Forelimb muscle (tissue), 1 donor: Measurements from ENCODE around the gene GABBR2. TPM values are rescaled to one million over a fixed set of nuclear protein-coding genes. Genes with fewer than 3 reads are reported as not detected.
A peak's percentile ranks its signal among the peaks of the same experiment; 100 is the strongest.

Experiments used
- DNase-seq: peaks from one replicate; pipeline ENCODE4 v3.0.0-alpha.2; 2013; ENCODE audit warnings: low read depth
- polyA plus RNA-seq: library from polyadenylated mRNA; unstranded; fragments of 120-200 nt; gene quantifications from one replicate; pipeline ENCODE4 v1.2.1, GENCODE V29; 2013; ENCODE audit not compliant: insufficient read length

GABBR2 gene
- polyA plus RNA-seq, 1 donor: 0.82 TPM

GRCh38 chr9:98323051-98323830, 385.5 kb downstream of the GABBR2 start:
- DNase-seq: no peak

DNA sequence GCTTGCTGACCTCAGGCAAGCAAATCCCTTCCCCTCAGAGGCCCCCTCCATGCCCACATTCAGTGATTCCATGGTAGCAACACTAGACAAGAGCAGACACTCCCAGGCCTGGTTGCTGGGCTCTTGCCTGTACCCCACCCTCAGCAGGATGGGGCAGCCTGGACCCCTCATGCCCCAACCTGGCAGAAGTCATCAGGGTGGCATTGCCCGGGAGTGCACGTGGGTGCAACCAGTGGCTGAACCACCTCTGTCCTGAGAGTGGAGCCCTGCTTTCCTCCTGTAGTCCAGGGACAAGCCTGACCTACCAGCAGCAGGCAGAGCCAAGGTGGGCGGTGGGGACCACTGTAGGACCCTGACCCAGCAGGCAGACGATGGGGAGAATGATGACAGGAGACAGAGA, 387.5 kb downstream of the GABBR2 start:
- DNase-seq: no peak

DNA sequence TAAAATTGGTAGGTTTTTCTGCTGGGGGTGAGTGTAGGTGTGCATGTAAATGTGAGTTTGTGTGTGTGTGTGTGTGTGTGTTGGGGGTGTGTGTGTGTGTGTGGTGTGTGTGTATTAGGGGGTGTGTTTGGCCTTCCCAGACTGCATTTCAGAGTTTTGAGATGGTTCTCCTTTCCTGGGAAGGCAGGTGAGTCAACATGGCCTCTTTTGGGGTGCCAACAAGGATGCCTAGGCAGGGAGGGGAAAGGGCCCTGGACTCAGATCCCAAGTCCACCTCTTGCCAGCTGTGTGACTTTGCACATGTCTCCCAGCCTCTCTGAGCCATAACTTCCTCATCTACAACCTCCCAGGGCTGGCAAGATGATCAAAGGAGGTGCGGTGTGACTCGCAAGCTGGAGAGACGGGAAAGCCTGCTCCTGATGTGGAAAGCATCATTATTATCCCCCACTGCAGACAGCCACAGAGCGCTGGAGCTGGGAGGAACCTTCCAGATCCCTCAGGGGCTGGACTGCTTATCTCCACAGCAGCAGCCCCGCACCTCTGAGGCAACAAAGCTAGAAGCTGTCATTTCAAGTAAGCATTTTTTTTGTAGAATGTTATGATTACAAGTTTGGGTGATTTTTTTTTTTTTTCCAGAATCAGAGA, 389.8 kb downstream of the GABBR2 start:
- no peak for DNase-seq

- DNase-seq: no peak
These were observed 390.5 kb downstream of the GABBR2 start for GRCh38 chr9:98318041-98318790.

GRCh38 chr9:98317134-98317857, 391.4 kb downstream of the GABBR2 start:
- DNase-seq: no peak

- DNase-seq: no peak
These were observed 392.1 kb downstream of the GABBR2 start for GRCh38 chr9:98316445-98317133.

DNA sequence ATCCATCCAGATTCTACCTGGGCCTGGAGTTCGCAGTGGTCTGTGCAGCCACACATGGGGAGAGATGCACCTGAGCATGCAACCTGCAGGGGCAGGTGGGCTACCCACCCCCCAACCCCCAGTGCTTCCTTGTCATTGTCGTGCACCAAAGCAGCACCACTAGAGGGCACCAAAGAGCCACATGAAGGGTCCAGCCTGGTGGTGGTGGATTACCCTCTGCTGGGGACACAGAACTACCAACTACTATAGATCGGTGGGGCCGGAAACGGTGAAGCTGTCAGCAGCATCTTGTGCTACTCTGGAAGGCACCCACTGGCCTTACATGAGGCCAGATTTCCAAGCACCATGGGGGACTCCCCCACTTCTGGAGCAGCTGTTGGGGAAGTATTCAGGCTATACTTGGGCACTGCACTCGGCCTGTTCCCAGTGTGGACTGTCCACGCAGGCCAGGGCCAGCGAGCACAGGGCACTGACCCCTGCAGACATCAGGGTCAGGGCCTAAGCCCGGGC, 393.1 kb downstream of the GABBR2 start:
- DNase-seq: peak; percentile 46

- DNase-seq: no peak
These were observed 393.7 kb downstream of the GABBR2 start for GRCh38 chr9:98315067-98315453.

DNA sequence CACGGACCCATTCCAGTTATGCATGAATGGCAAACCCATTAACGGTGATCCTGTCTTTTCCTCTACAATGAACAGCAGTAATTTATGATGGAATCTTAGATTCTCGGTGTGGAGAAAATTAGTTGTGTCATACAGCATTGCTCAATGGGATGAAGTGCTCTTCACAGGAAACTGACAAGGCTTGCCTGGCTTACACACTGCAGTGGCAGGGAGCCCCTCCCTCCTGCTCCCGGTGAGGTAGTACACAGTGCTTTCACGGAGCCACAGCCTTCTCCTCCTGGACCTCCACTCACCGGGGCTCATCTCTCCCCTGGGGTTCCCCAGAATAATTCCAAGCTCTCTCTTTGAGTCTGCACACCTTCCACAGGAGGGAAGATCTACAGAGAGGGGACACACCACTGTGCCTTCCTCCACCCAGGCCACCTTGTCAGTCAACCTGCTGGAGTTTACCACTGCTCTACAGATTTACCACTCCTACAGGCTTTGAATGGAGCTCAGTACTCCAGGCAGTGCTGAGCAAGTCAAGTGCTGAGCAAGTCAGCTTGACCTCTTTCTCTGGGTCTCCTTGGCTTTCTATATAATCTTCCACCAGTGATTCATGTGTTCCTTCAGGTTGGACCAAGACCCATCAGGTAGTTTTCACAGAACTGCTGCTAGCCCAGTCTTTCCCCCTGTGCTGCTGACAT, 394.2 kb downstream of the GABBR2 start:
- no peak for DNase-seq

GRCh38 chr9:98312365-98312764, 396.4 kb downstream of the GABBR2 start:
- no peak for DNase-seq

DNA sequence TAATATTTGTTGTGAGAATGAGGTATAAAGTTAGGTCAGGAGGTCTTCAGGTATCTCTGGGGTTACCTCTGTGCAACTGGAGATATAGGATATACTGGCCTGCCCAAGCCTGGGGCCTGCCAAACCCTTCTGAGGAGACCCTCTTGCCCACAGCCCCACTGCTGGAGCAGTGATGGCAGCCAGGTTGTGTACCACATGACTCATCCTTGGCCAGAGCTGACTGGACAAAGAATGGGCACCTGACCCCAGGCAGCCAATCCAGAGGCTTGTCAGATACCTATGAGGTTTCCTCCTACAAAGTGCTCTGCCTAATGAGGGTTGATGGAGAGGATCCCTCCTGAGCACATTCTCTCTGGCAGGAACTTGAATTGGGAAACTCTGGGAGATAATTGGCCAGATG, 397.2 kb downstream of the GABBR2 start:
- DNase-seq: no peak

GRCh38 chr9:98310752-98311392, 397.9 kb downstream of the GABBR2 start:
- no peak for DNase-seq

- DNase-seq: no peak
These were observed 402.2 kb downstream of the GABBR2 start for GRCh38 chr9:98306384-98307145.

DNA sequence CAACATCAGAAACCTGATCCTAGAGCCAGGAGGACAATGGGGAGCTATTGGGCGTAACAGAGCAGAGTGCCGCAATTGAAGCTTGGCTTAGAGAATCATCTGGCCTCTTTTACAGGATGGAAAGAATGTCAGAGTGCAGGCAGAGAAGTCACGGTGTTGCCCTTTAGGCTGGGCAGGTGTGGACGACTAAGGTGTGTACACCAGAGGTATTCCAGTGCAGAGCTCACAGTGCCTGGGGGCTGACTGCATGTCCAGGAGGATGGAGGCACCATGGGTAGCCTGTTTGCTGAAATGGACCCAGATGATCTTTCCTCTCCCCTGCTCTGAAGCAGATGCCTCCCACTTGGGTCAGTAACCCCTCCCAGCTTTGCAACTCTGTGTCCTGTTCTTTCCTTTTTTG, 404.4 kb downstream of the GABBR2 start:
- DNase-seq: no peak

GRCh38 chr9:98303633-98304125, 405.1 kb downstream of the GABBR2 start:
- no peak for DNase-seq

GRCh38 chr9:98302938-98303632, 405.6 kb downstream of the GABBR2 start:
- DNase-seq: no peak

DNA sequence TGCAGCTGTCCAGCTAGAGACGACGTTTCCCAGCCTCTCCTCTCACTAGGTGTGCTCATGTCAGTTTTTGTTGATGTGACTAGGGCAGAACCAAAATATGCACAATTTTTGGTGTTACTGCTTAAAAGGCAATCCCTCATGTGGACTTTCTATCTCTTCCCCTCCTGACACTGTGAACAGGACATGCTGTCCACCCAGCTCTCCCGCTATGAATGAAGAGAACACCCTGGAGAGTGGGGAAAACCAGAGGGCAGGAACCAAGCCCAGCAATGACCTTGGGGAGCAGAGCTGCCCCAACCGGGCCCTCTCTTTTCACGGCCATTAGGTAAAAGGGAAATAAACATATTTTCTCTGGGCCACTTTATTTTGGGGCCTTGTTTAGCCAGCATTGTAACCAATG, 406.6 kb downstream of the GABBR2 start:
- DNase-seq: no peak

DNA sequence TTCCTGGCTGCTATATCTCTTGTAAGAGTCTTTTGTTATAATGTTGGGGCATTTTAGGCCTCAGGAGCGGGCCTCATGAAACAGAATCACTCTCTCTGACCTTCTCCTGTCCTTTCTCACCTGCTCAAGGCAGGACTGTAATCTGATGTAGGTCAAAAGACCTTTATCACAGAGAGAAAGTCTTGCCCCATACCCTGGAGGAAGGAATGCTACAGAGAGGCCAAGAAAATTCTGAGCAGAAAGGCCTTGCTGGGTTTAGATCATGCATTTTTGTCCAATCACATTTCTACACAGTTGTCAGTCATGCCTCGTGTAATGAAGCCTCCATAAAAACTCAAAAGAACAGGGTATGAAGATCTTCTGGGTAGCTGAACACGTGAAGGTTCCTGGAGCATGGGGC, 408.1 kb downstream of the GABBR2 start:
- no peak for DNase-seq

- DNase-seq: no peak
These were observed 410.3 kb downstream of the GABBR2 start for GRCh38 chr9:98298476-98298875.
